Heart left ventricle (tissue), 16 donors: ENCODE measurements around the gene C1orf116. TPM values are rescaled to one million over a fixed set of nuclear protein-coding genes. Genes with fewer than 3 reads are reported as not detected.
A peak's percentile ranks its signal among the peaks of the same experiment; 100 is the strongest.

Source experiments
- ATAC-seq, 4 donors: fragments of 200-7000 bp; cut with Tn5 transposase; one replicate each; pipeline ENCODE4 v1.9.1; 2020 to 2022; ENCODE audit warnings: moderate library complexity in 4 of 4, mild to moderate bottlenecking in 3 of 4, moderate number of reproducible peaks in 1 of 4
- DNase-seq, 5 donors: peaks; one replicate each; pipeline ENCODE4 v3.0.0-alpha.2; 2020
- H3K27ac ChIP-seq, 12 donors: fragments of 200-600 bp; sonication (generic) in 4 of 12; one replicate each; pipeline versions ENCODE4 v1.5.0 to v1.8.0; 2016 to 2022; ENCODE audit warnings: mild to moderate bottlenecking in 2 of 12
- H3K27me3 ChIP-seq, 9 donors: fragments of 200-600 bp; sonication (generic) in 2 of 9; one replicate each; pipeline versions ENCODE4 v1.5.1 to v1.8.0; 2016 to 2022; ENCODE audit warnings: mild to moderate bottlenecking in 3 of 9
- H3K36me3 ChIP-seq, 9 donors: fragments of 200-600 bp; sonication (generic) in 2 of 9; one replicate each; pipeline versions ENCODE4 v1.5.0 to v1.8.0; 2018 to 2022; ENCODE audit warnings: mild to moderate bottlenecking in 2 of 9
- H3K4me1 ChIP-seq, 12 donors: fragments of 200-600 bp; sonication (generic) in 4 of 12; one replicate each; pipeline versions ENCODE4 v1.5.0 to v1.8.0; 2016 to 2022; ENCODE audit warnings: mild to moderate bottlenecking in 3 of 12
- H3K4me3 ChIP-seq, 12 donors: fragments of 200-600 bp; sonication (generic) in 4 of 12; one replicate each; pipeline versions ENCODE4 v1.5.0 to v1.8.0; 2017 to 2022; ENCODE audit warnings: mild to moderate bottlenecking in 9 of 12, moderate library complexity in 4 of 12
- H3K9me3 ChIP-seq, 12 donors: fragments of 200-600 bp; sonication (generic) in 4 of 12; one replicate each; pipeline versions ENCODE4 v1.5.0 to v1.8.0; 2016 to 2022; ENCODE audit warnings: mild to moderate bottlenecking in 1 of 12
- CTCF ChIP-seq, 12 donors: fragments of 200-600 bp; sonication (generic) in 4 of 12; IDR thresholded peaks; one replicate each; pipeline versions ENCODE4 v1.5.0 to v1.8.0; 2018 to 2022; ENCODE audit warnings: antibody characterized with exemption in 12 of 12, mild to moderate bottlenecking in 5 of 12
- POLR2A ChIP-seq, 2 donors: fragments of 450-650 bp; IDR thresholded peaks; one replicate each; pipeline ENCODE4 v1.6.1; 2017; ENCODE audit warnings: antibody characterized with exemption in 2 of 2, mild to moderate bottlenecking in 2 of 2, moderate library complexity in 2 of 2
- WGBS, 4 donors: extraction: QIAGEN DNeasy Blood & Tissue Kit in 2 of 4; methylation state at CpG; one replicate each; pipeline versions ENCODE4 v1.1.5 to v1.1.7; 2013 to 2018; 5-methylcytosine and 5-hydroxymethylcytosine counted together
- intact Hi-C, 10 donors: fragments of 100-400 bp; cut with DNase I; formaldehyde crosslinking; loops; one replicate each; pipeline versions ENCODE4 v1.11.1 to v1.14.2; 2022
- polyA plus RNA-seq, 2 donors: library from polyadenylated mRNA; stranded (reverse); fragments of 200-250 nt; gene quantifications; one replicate each; pipeline ENCODE4 v1.2.3, GENCODE V29; 2013
- total RNA-seq, 9 donors: library from RNA; depleted of rRNA in 2 of 9; stranded (reverse); fragments of >200 nt in 2 of 9; fragmentation: NEBNext Ultra II Directional in 3 of 9; extraction: Animal tissue kit (Norgen Biotek cat#: 25700) in 3 of 9; gene quantifications; one replicate each; pipeline versions ENCODE4 v1.1.0 to v1.2.4, GENCODE V29; 2016 to 2023
- donor health status: ischemic (EF 13 %, LVEDD 7.1; RV severe dilation, severe dysfunction).
- donor health status: healthy with polysubstance abuse.
- donor health status: DM: no; HTN: yes; CAD: no.
- donor health status: DM: no; HTN: no; CAD: no.
- donor health status: ischemic (EF 25% LVEDD 6.9; RV normal size, moderate dysfunction).
- donor health status: ischemic (EF 25% LVEDD 5.7; RV mildly dilated, moderate dysfunction).
- donor health status: healthy.
- donor health status: DM: yes; HTN: yes; CAD: no.
- donor health status: ischemic (EF 35%, LVEDD 5.7; RV mildly dilated, moderate dysfunction).
- donor health status: nonischemic (EF 11% LVEDD 7.7; RV severe dilation, severe dysfunction).
- donor health status: DM: yes; HTN: yes; CAD: no.
- donor health status: PGD.
- donor health status: ischemic (EF 29% LVEDD 5.4; RV normal size, mild dysfunction).
- donor health status: nonischemic (EF 23%, LVEDD 6.1; RV moderate dilation, normal function).

Gene C1orf116
- total and polyA plus RNA-seq, 11 donors = 0.08 to 3.3 (median 0.60) TPM

GRCh38 chr1:207019161-207019560, 13.4 kb downstream of the C1orf116 start:
- no peaks in the 10 kb centered on the region for H3K9me3 ChIP-seq
- ATAC-seq = no peak

GRCh38 chr1:207018707-207019106, 13.8 kb downstream of the C1orf116 start:
- ATAC-seq (no peak), DNase-seq (no peak)

More at GRCh38 chr1:207019161-207019560, 13.4 kb downstream of the C1orf116 start:
- H3K27me3 ChIP-seq = no peaks in the 10 kb centered on the region
- H3K27ac ChIP-seq = no peak overlapping the region
- WGBS, 4 donors = 82 to 100% (median 90%) methylated on average over 2 of the region's 2 CpGs
- DNase-seq = no peak
- TF ChIP-seq POLR2A (IDR thresholded peaks at IDR 0.05) = no peak
- no peak for TF ChIP-seq CTCF (IDR thresholded peaks at IDR 0.05)
- no peaks in the 10 kb centered on the region for H3K36me3 ChIP-seq
- intact Hi-C loops = no loop called here
- no peak overlapping the region for H3K4me3 ChIP-seq
- H3K4me1 ChIP-seq = peaks cover 0 to 20% (median 10%) of the 10 kb centered on the region in 12 donors

GRCh38 chr1:207017615-207018559, 14.7 kb downstream of the C1orf116 start:
- Histone ChIP-seq H3K4me1 (peaks cover 0 to 10% (median 0%) of the 10 kb centered on the region in 12 donors), H3K9me3 (no peaks in the 10 kb centered on the region), H3K27ac (peak overlapping the region in 1 of 12 donors; percentile 17), H3K4me3 (no peak overlapping the region), H3K36me3 (no peaks in the 10 kb centered on the region), H3K27me3 (no peaks in the 10 kb centered on the region)
- DNase-seq (peak in 3 of 5 donors; percentile 30 to 60 (median 54)), ATAC-seq (peak in 3 of 4 donors; percentile 55 to 67 (median 59))
- WGBS, 4 donors = 57 to 73% (median 62%) methylated on average over 7 of the region's 7 CpGs
- intact Hi-C loops = no loop called here
- no peak for TF ChIP-seq POLR2A (IDR thresholded peaks at IDR 0.05)
- TF ChIP-seq CTCF (IDR thresholded peaks at IDR 0.05) = no peak

More at GRCh38 chr1:207018707-207019106, 13.8 kb downstream of the C1orf116 start:
- Histone ChIP-seq H3K4me3 (no peak overlapping the region), H3K36me3 (no peaks in the 10 kb centered on the region), H3K27ac (no peak overlapping the region), H3K27me3 (no peaks in the 10 kb centered on the region), H3K4me1 (peaks cover 0 to 16% (median 6%) of the 10 kb centered on the region in 12 donors), H3K9me3 (no peaks in the 10 kb centered on the region)
- TF ChIP-seq CTCF (IDR thresholded peaks at IDR 0.05) (no peak), POLR2A (IDR thresholded peaks at IDR 0.05) (no peak)
- intact Hi-C loops = no loop called here
- 83 to 91% (median 87%) methylated on average over 4 of the region's 4 CpGs for WGBS, 4 donors

- DNase-seq = no peak
- TF ChIP-seq POLR2A (IDR thresholded peaks at IDR 0.05) (no peak), CTCF (IDR thresholded peaks at IDR 0.05) (no peak)
- H3K4me1 ChIP-seq = peaks cover 0 to 10% (median 0%) of the 10 kb centered on the region in 12 donors
These were observed 16.8 kb downstream of the C1orf116 start for GRCh38 chr1:207015791-207016190.

More at GRCh38 chr1:207015791-207016190, 16.8 kb downstream of the C1orf116 start:
- WGBS, 4 donors = 88 to 96% (median 93%) methylated on average over 3 of the region's 3 CpGs
- intact Hi-C loops = no loop called here
- Histone ChIP-seq H3K36me3 (no peaks in the 10 kb centered on the region), H3K4me3 (no peak overlapping the region), H3K27me3 (no peaks in the 10 kb centered on the region), H3K27ac (no peak overlapping the region), H3K9me3 (no peaks in the 10 kb centered on the region)
- ATAC-seq = no peak
